ENCODE data around the gene CTBP2. TPM values are rescaled to one million over a fixed set of nuclear protein-coding genes. Genes with fewer than 3 reads are reported as not detected.
A peak's percentile ranks its signal among the peaks of the same experiment; 100 is the strongest.

CTBP2 gene
- total and polyA plus RNA-seq, 2 of the 13 experiments (the other 11 are each of a cell fraction or from before 2014, with no cell fraction given) = 0.08 TPM; not detected in 1

DNA sequence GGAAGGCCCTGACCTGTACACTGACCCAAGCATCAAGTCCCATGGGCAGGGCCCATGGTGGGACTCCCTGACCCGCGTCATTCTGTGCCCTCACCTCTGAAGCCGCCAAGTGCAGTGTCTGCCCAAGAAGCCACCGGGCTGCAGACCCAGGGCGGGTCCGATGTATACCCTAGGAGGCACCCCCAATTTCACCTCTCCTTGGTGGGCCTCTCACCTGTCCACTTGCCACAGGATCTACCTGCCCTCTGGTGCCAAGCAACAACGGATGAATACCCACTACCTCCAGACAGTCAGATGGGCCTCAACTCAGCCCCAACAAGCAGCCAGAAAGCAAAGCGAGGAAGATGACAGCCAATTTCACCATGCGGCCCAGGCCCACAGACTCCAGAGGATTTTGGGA is 92.6 kb downstream of the CTBP2 start (continued):
- TF ChIP-seq TAF1 (CRISPR knock-in tag; IDR thresholded peaks at IDR 0.05) = no peak
- TF ChIP-seq, protein P1, sequence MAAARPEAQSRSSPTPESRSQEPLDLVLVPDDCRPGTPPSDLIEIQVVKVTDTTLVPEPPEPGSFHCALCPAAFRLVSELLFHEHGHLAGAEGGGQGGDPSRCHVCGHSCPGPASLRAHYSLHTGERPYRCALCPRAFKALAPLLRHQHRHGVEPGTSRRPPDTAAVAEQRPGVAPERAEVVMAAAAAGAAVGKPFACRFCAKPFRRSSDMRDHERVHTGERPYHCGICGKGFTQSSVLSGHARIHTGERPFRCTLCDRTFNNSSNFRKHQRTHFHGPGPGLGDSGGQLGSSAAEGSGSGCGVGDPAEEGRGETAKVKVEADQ (CRISPR knock-in tag; IDR thresholded peaks at IDR 0.05; ENCODE audit: borderline replicate concordance) = no peak
- TF ChIP-seq, protein P2, sequence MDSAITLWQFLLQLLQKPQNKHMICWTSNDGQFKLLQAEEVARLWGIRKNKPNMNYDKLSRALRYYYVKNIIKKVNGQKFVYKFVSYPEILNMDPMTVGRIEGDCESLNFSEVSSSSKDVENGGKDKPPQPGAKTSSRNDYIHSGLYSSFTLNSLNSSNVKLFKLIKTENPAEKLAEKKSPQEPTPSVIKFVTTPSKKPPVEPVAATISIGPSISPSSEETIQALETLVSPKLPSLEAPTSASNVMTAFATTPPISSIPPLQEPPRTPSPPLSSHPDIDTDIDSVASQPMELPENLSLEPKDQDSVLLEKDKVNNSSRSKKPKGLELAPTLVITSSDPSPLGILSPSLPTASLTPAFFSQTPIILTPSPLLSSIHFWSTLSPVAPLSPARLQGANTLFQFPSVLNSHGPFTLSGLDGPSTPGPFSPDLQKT (CRISPR knock-in tag; IDR thresholded peaks at IDR 0.05; ENCODE audit: borderline replicate concordance) = no peak

DNA sequence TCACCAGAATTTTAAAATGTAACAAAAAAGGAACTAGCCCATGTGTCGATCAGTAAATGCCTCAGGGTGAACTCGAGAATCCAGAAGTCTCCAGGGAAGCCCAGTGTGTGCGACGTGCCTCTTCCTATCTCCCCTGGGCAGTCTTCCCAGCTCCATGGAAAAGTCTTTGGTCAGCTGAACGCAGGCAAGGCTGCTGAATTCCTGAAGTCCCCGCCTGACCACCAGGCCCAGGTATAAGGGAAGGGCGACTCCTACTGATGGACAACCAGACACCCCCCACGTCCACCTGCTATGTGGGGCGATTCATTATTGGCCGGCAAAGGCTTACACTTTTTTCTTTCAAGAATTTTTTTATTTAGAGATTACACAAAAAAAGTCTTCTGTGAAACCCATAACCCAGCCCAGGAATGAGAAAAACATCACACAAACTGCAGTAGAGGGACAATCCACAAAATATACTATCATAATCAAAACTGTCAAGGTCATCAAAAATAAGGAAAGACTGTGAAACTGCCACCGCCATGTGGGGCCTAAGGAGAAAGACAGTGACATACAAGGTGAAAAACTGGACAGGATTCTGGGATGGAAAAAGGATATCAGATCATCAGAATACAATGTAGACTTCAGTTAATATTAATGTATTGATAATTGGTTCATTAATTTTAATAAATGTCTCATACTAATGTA is 93.5 kb downstream of the CTBP2 start:
- ChIA-PET POLR2A (no interaction called here), CTCF (ENCODE audit: low intra/inter-chr PET ratio, low total read pairs) (no interaction called here)
- in situ Hi-C loops (cut with HindIII; ENCODE audit: extremely low pct_ligation_motif_present, low pct_unique_long_range_greater_than_20kb) = no loop called here
- WGBS (ENCODE audit: low lambda C conversion rate) = 11% methylated on average over 8 of the region's 11 CpGs
- ATAC-seq (peak; percentile 40; the same call in 1 of the 3 replicates), DNase-seq (ENCODE audit: low spot score) (no peak), FAIRE-seq (no peak)
- H3K27ac ChIP-seq (ENCODE audit: extremely low read length, insufficient read depth, low read length) = no peak overlapping the region
- no peaks in the 10 kb centered on the region for H4K20me1 ChIP-seq (ENCODE audit: insufficient read depth, low read length)
- no peak overlapping the region for H2AFZ ChIP-seq (ENCODE audit: low read length)
- H3K79me2 ChIP-seq (ENCODE audit: insufficient read depth, low read length) = no peaks in the 10 kb centered on the region
- no peak overlapping the region for H3K9ac ChIP-seq (ENCODE audit: insufficient read depth, low read depth, low read length)
- H3K27me3 ChIP-seq (ENCODE audit: control insufficient read depth in 1 of 2, insufficient read depth in 2 of 2, low read length in 2 of 2) = peaks cover 8 to 53% of the 10 kb centered on the region in 2 experiments; a peak in 4 of 5 replicates
- no peak overlapping the region for H3K4me2 ChIP-seq (ENCODE audit: low read depth, low read length)
- H3K4me1 ChIP-seq (ENCODE audit: insufficient read depth, low read length) = no peaks in the 10 kb centered on the region
- intact Hi-C loops (cut with micrococcal nuclease; ENCODE audit: unreplicated experiment) = no loop called here
- no peaks in the 10 kb centered on the region for H3K36me3 ChIP-seq (replicated peaks in 1 of 2; ENCODE audit: control insufficient read depth in 1 of 2, insufficient read depth in 2 of 2, low read length in 2 of 2)
- no peak overlapping the region for H3K4me3 ChIP-seq (replicated peaks in 1 of 3; ENCODE audit: insufficient read depth in 1 of 3, low read depth in 2 of 3, low read length in 3 of 3)
- no peaks in the 10 kb centered on the region for H3K9me3 ChIP-seq (ENCODE audit: low read length)
- no TSS peak for BruUV-seq (replicated peaks)
- TF ChIP-seq U2AF1 (optimal IDR thresholded peaks at IDR 0.05; ENCODE audit: low read depth, low read length) = no peak
- no peak for TF ChIP-seq ZNF615 (CRISPR knock-in tag; IDR thresholded peaks at IDR 0.05; ENCODE audit: borderline replicate concordance)
- TF ChIP-seq ARHGAP35 (CRISPR knock-in tag; IDR thresholded peaks at IDR 0.05; ENCODE audit: borderline replicate concordance) = no peak
- no peak for TF ChIP-seq ZNF343 (CRISPR knock-in tag; IDR thresholded peaks at IDR 0.05)
- TF ChIP-seq MAFK (conservative IDR thresholded peaks at IDR 0.05 in 1 of 2, IDR thresholded peaks at IDR 0.05 in 1 of 2; ENCODE audit: low read length in 2 of 2) = peak; percentile 73 to 85
- TF ChIP-seq BCL6 (CRISPR knock-in tag; IDR thresholded peaks at IDR 0.05) = no peak
- no peak for TF ChIP-seq KLF11 (CRISPR knock-in tag; IDR thresholded peaks at IDR 0.05)
- TF ChIP-seq IKZF4 (CRISPR knock-in tag; IDR thresholded peaks at IDR 0.05; ENCODE audit: borderline replicate concordance, low read depth, not compliant biosample characterization) = no peak
- no peak for TF ChIP-seq PLRG1 (conservative IDR thresholded peaks at IDR 0.05)
- TF ChIP-seq, protein P3, sequence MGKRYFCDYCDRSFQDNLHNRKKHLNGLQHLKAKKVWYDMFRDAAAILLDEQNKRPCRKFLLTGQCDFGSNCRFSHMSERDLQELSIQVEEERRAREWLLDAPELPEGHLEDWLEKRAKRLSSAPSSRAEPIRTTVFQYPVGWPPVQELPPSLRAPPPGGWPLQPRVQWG (CRISPR knock-in tag; IDR thresholded peaks at IDR 0.05; ENCODE audit: borderline replicate concordance, low read depth) = no peak
- no peak for TF ChIP-seq PAF1 (CRISPR knock-in tag; IDR thresholded peaks at IDR 0.05)
- no peak for TF ChIP-seq TRIM24 (CRISPR knock-in tag; IDR thresholded peaks at IDR 0.05)
- TF ChIP-seq ZNF788 (CRISPR knock-in tag; IDR thresholded peaks at IDR 0.05; ENCODE audit: borderline replicate concordance) = no peak
- peak; percentile 79 for TF ChIP-seq MAFF (IDR thresholded peaks at IDR 0.05; ENCODE audit: low read depth, low read length)

All from HepG2 (cell line).